K562 (cell line): Measurements from ENCODE around the gene GAPVD1. TPM values are rescaled to one million over a fixed set of nuclear protein-coding genes. Genes with fewer than 3 reads are reported as not detected.

Source experiments
- ATAC-seq: fragments of 200-7000 bp; cut with Tn5 transposase; 3 replicates; pipeline ENCODE4 v1.9.1; 2020; ENCODE audit warnings: moderate library complexity
- BruUV-seq: library from RNA; stranded (reverse); fragments of 400-500 nt; replicated peaks from 2 replicates; lab custom pipeline; 2021; lab: Mats Ljungman, UMichigan
- CTCF ChIA-PET: fragments of 300-600 bp; formaldehyde crosslinking; extraction: SDS; loops from one replicate; lab custom pipeline; 2021; ENCODE audit warnings: low intra/inter-chr PET ratio; lab: Yijun Ruan, JAX
- POLR2A ChIA-PET: fragments of 300-600, 350-650 bp; sonication (Branson Sonifier 250); formaldehyde crosslinking; extraction: SDS; loops from one replicate; lab custom pipeline; 2021; ENCODE audit warnings: antibody characterized with exemption, inconsistent platforms; lab: Yijun Ruan, JAX
- DNase-seq, 4 experiments: peaks; one replicate each; pipeline versions ENCODE4 v3.0.0 to v3.0.0-alpha.2; 2011 to 2018; ENCODE audit warnings: low spot score in 3 of 4, mixed read lengths in 3 of 4; ENCODE audit errors: extremely low read depth in 1 of 4
- FAIRE-seq: peaks from 2 replicates; lab custom pipeline; 2011; peaks lifted over from hg19 to GRCh38; lab: Jason Lieb, UNC
- H2AFZ ChIP-seq: 2 replicates; pipeline ENCODE4 v1.6.0; 2011; ENCODE audit warnings: low read depth, low read length, control low read depth, inconsistent platforms
- H3K27ac ChIP-seq: fragments of 200-600 bp; 3 replicates; pipeline ENCODE4 v1.8.0; 2011; ENCODE audit warnings: low read depth, mild to moderate bottlenecking, control low read depth, inconsistent platforms, low read length, moderate library complexity, mixed read lengths; ENCODE audit errors: extremely low read depth
- H3K27me3 ChIP-seq, 2 experiments: fragments of 300-600 bp in 1 of 2; 2 replicates in 1 of 2; 3 replicates in 1 of 2; pipeline versions ENCODE4 v1.6.0 to v1.8.0; 2011; ENCODE audit warnings: inconsistent platforms in 2 of 2, low read length in 2 of 2, mild to moderate bottlenecking in 1 of 2, mixed read lengths in 1 of 2, moderate library complexity in 1 of 2; ENCODE audit not compliant: control insufficient read depth in 2 of 2, insufficient read depth in 2 of 2
- H3K36me3 ChIP-seq: fragments of 300-600 bp; 3 replicates; pipeline ENCODE4 v1.8.0; 2011; ENCODE audit warnings: mild to moderate bottlenecking, low read length, inconsistent platforms; ENCODE audit not compliant: control insufficient read depth, insufficient read depth
- H3K4me1 ChIP-seq, 2 experiments: fragments of 200-600 bp in 1 of 2; replicated peaks in 1 of 2; 2 replicates in 1 of 2; 3 replicates in 1 of 2; pipeline versions ENCODE4 v1.5.1 to v1.8.0; 2011; ENCODE audit warnings: inconsistent platforms in 2 of 2, low read length in 2 of 2, mild to moderate bottlenecking in 1 of 2, mixed read lengths in 1 of 2, moderate library complexity in 1 of 2; ENCODE audit not compliant: control insufficient read depth in 2 of 2, insufficient read depth in 2 of 2
- H3K4me2 ChIP-seq: 2 replicates; pipeline ENCODE4 v1.6.1; 2011; ENCODE audit warnings: low read length, control low read depth, inconsistent platforms, mixed read lengths; ENCODE audit not compliant: insufficient read depth
- H3K4me3 ChIP-seq: fragments of 200-600 bp; sonication (generic), shearing (Covaris generic); 2 replicates; pipeline ENCODE4 v1.5.1; 2016; ENCODE audit warnings: control low read depth, inconsistent platforms
- H3K79me2 ChIP-seq: fragments of 200-600 bp; 3 replicates; pipeline ENCODE4 v1.8.0; 2011; ENCODE audit warnings: low read length, inconsistent platforms; ENCODE audit not compliant: control insufficient read depth, insufficient read depth
- H3K9ac ChIP-seq, 2 experiments: 2 replicates each; pipeline versions ENCODE4 v1.6.0 to v1.6.1; 2011; ENCODE audit warnings: low read depth in 2 of 2, low read length in 2 of 2, control low read depth in 1 of 2, inconsistent platforms in 1 of 2, mild to moderate bottlenecking in 1 of 2, mixed read lengths in 1 of 2; ENCODE audit not compliant: insufficient read depth in 1 of 2
- H3K9me1 ChIP-seq: one replicate; pipeline ENCODE4 v1.6.0; 2011; ENCODE audit warnings: inconsistent platforms, mild to moderate bottlenecking, low read length, moderate library complexity; ENCODE audit not compliant: control insufficient read depth, insufficient read depth
- H3K9me3 ChIP-seq: replicated peaks from 2 replicates; pipeline ENCODE4 v1.5.1; 2011; ENCODE audit warnings: low read depth, low read length, inconsistent platforms; ENCODE audit not compliant: control insufficient read depth, insufficient read depth
- H4K20me1 ChIP-seq: replicated peaks from 2 replicates; pipeline ENCODE4 v1.6.1; 2011; ENCODE audit warnings: low read length, inconsistent platforms, mixed read lengths; ENCODE audit not compliant: control insufficient read depth, insufficient read depth
- BHLHE40 ChIP-seq: IDR thresholded peaks from 2 replicates; pipeline ENCODE4 v1.6.1; 2011; ENCODE audit warnings: low read length, improper control_type of control experiment
- CBX1 ChIP-seq: sonication (generic); IDR thresholded peaks from 2 replicates; pipeline ENCODE4 v1.6.1; 2016; ENCODE audit warnings: antibody characterized with exemption, low read depth, mild to moderate bottlenecking
- CHCHD3 ChIP-seq: fragments of 250-450 bp; sonication (Bioruptor Pico); IDR thresholded peaks from 2 replicates; pipeline ENCODE4 v2.1.2; 2022; ENCODE audit warnings: mild to moderate bottlenecking
- COPS2 ChIP-seq: fragments of 450-650 bp; conservative IDR thresholded peaks from 2 replicates; pipeline ENCODE4 v1.6.1; 2016; ENCODE audit warnings: mild to moderate bottlenecking, moderate library complexity
- EGR1 ChIP-seq: fragments of 450-650 bp; conservative IDR thresholded peaks from 2 replicates; pipeline ENCODE4 v1.6.1; 2017; ENCODE audit warnings: mild to moderate bottlenecking
- FIP1L1 ChIP-seq: fragments of 200-400 bp; formaldehyde crosslinking; IDR thresholded peaks from 2 replicates; pipeline ENCODE4 v1.6.1; 2018; ENCODE audit warnings: mild to moderate bottlenecking, low read depth, low read length; ENCODE audit not compliant: poor library complexity, severe bottlenecking
- GATAD2B ChIP-seq: fragments of 450-650 bp; IDR thresholded peaks from 2 replicates; pipeline ENCODE4 v1.6.1; 2017; ENCODE audit warnings: mild to moderate bottlenecking, borderline replicate concordance
- GTF2A2 ChIP-seq: IDR thresholded peaks from 2 replicates; pipeline ENCODE4 v1.6.1; 2016; ENCODE audit warnings: mild to moderate bottlenecking, missing genetic modification characterization, missing compliant biosample characterization
- HDAC1 ChIP-seq, 2 experiments: fragments of 450-650 bp; IDR thresholded peaks; 2 replicates each; pipeline ENCODE4 v1.6.1; 2016 to 2017; ENCODE audit warnings: inconsistent platforms in 1 of 2, mild to moderate bottlenecking in 1 of 2, moderate library complexity in 1 of 2
- HEY1 ChIP-seq: fragments of 250-450 bp; sonication (Bioruptor Pico); IDR thresholded peaks from 2 replicates; pipeline ENCODE4 v1.5.0; 2020; ENCODE audit warnings: mild to moderate bottlenecking, moderate library complexity, borderline replicate concordance
- MAFF ChIP-seq: IDR thresholded peaks from 2 replicates; pipeline ENCODE4 v1.6.1; 2012; ENCODE audit warnings: low read length, improper control_type of control experiment
- NEUROD1 ChIP-seq: fragments of 150-350 bp; IDR thresholded peaks from 2 replicates; pipeline ENCODE4 v1.6.1; 2014; ENCODE audit warnings: borderline replicate concordance, low read length, low read depth; ENCODE audit not compliant: partially characterized antibody
- NFXL1 ChIP-seq: fragments of 450-650 bp; formaldehyde crosslinking; IDR thresholded peaks from 2 replicates; pipeline ENCODE4 v1.4.0; 2021; ENCODE audit warnings: mild to moderate bottlenecking
- NR0B1 ChIP-seq: fragments of 450-650 bp; IDR thresholded peaks from one replicate; pipeline ENCODE4 v1.6.1; 2018; ENCODE audit warnings: mild to moderate bottlenecking, moderate library complexity; ENCODE audit not compliant: partially characterized antibody
- NR2C2 ChIP-seq, 2 experiments: fragments of 200-800 bp in 1 of 2; sonication (Bioruptor generic) in 1 of 2; sonication (generic) in 1 of 2; formaldehyde crosslinking in 1 of 2; IDR thresholded peaks; 2 replicates each; pipeline versions ENCODE4 v1.6.1 to v1.8.0; 2016 to 2022; ENCODE audit warnings: mild to moderate bottlenecking in 1 of 2, missing compliant biosample characterization in 1 of 2, missing genetic modification characterization in 1 of 2, missing genetic modification reagents in 1 of 2
- RCOR1 ChIP-seq, 2 experiments: IDR thresholded peaks; 2 replicates each; pipeline ENCODE4 v1.6.1; 2012; ENCODE audit warnings: low read depth in 2 of 2, low read length in 2 of 2, borderline replicate concordance in 1 of 2, improper control_type of control experiment in 1 of 2
- SOX6 ChIP-seq: fragments of 450-650 bp; IDR thresholded peaks from 2 replicates; pipeline ENCODE4 v1.6.1; 2014; ENCODE audit warnings: mild to moderate bottlenecking
- SREBF1 ChIP-seq: fragments of 150-350 bp; IDR thresholded peaks from 2 replicates; pipeline ENCODE4 v1.6.1; 2014; ENCODE audit warnings: antibody characterized with exemption, low read depth, low read length, borderline replicate concordance
- TCF7 ChIP-seq: sonication (generic); IDR thresholded peaks from 2 replicates; pipeline ENCODE4 v1.6.1; 2016; ENCODE audit warnings: antibody characterized with exemption, borderline replicate concordance
- ZFP1 ChIP-seq: fragments of 450-650 bp; formaldehyde crosslinking; IDR thresholded peaks from 2 replicates; pipeline ENCODE4 v1.4.0; 2020; ENCODE audit warnings: mild to moderate bottlenecking, mixed read lengths
- ZFP30 ChIP-seq: fragments of 250-450 bp; sonication (Bioruptor Pico); IDR thresholded peaks from 2 replicates; pipeline ENCODE4 v1.8.0; 2022; ENCODE audit warnings: moderate library complexity, mild to moderate bottlenecking, inconsistent platforms, borderline replicate concordance
- ZNF140 ChIP-seq: fragments of 250-450 bp; sonication (Bioruptor Pico); IDR thresholded peaks from 2 replicates; pipeline ENCODE4 v1.8.0; 2021; ENCODE audit warnings: moderate library complexity, mild to moderate bottlenecking, inconsistent platforms
- ZNF780A ChIP-seq: fragments of 250-450 bp; sonication (Bioruptor Pico); IDR thresholded peaks from 2 replicates; pipeline ENCODE4 v1.5.0; 2021; ENCODE audit warnings: mild to moderate bottlenecking
- WGBS: fragments of 100-300 bp; shearing (Covaris generic); methylation state at CpG from one replicate; pipeline ENCODE4 v1.1.6; 2016; ENCODE audit warnings: low coverage, mixed read lengths; ENCODE audit not compliant: insufficient coverage; ENCODE audit errors: missing lambda C conversion rate; 5-methylcytosine and 5-hydroxymethylcytosine counted together
- in situ Hi-C: fragments of 300-500 bp; cut with MboI; formaldehyde crosslinking; loops from 4 replicates; pipeline ENCODE4 v1.15.0; 2018; ENCODE audit warnings: inconsistent platforms, mixed read lengths
- intact Hi-C: fragments of 100-400 bp; cut with micrococcal nuclease; formaldehyde crosslinking; loops from 2 replicates; pipeline ENCODE4 v1.14.2; 2022
- polyA plus RNA-seq, 8 experiments: library from polyadenylated mRNA; depleted of rRNA in 4 of 8; stranded (reverse) in 5 of 8; unstranded in 3 of 8; fragments of >200 nt; fragmentation: Nextera tagmentation in 2 of 8; fragmentation: Illumina TruSeq in 1 of 8; extraction: Ambion mirVana in 2 of 8; extraction: Trizol in 1 of 8; gene quantifications; 2 replicates each; pipeline versions ENCODE4 v1.2.1 to v1.2.3, GENCODE V29; 2011 to 2014; ENCODE audit warnings: inconsistent platforms in 1 of 8, missing spikeins in 1 of 8
- total RNA-seq, 7 experiments: library from RNA; depleted of rRNA in 6 of 7; stranded (reverse); fragments of >200 nt in 6 of 7; fragmentation: Illumina TruSeq in 2 of 7; extraction: Trizol in 2 of 7; gene quantifications; 2 replicates each; pipeline versions ENCODE4 v1.2.1 to v1.2.3, GENCODE V29; 2011 to 2021; ENCODE audit warnings: low replicate concordance in 1 of 7

The GAPVD1 gene
- total and polyA plus RNA-seq, 9 of the 15 experiments (the other 6 are each of a cell fraction or from before 2014, with no cell fraction given): 9.5 to 66.1 (median 45.5) TPM

- TF ChIP-seq NFXL1 (CRISPR knock-in tag): peak; percentile 55; the same call in 1 of the 2 replicates
- no peak for TF ChIP-seq ZFP1 (CRISPR knock-in tag)
- no peak for TF ChIP-seq TCF7
- TF ChIP-seq BHLHE40: no peak
- peak; percentile 41; the same call in 1 of the 2 replicates for TF ChIP-seq GTF2A2 (tag)
- TF ChIP-seq NR0B1: no peak
- no peak for TF ChIP-seq HDAC1 (IDR thresholded peaks at IDR 0.05)
Measured at GRCh38 chr9:125243792-125244260, 17.8 kb upstream of the GAPVD1 start (continued).

DNA sequence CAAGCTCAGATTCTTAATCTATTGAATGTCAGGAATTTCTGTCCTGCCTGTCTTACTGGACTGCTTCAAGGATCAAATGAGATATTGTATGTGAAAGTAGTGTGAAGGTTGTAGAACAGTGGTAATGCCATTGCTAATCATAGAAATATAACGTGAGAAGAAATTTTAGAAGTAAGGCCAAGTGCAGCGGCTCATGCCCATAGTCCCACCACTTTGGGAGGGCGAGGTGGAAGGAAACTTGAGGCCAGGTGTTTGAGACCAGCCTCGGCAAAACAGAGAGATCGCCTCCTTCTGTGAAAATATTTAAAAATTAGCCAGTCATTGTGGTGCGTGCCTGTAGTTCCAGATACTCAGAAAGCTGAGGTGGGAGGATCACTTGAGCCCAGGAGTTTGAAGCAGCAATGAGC lies 15.4 kb upstream of the GAPVD1 start:
- FAIRE-seq (peak; percentile 77), ATAC-seq (peak; percentile 41), DNase-seq (peak in 1 of 4 experiments; percentile 73)
- Histone ChIP-seq H3K9me3 (no peaks in the 10 kb centered on the region), H3K9me1 (no peaks in the 10 kb centered on the region), H3K9ac (peak overlapping the region; percentile 50 to 53; a peak in 3 of 4 replicates), H3K36me3 (no peaks in the 10 kb centered on the region), H4K20me1 (no peaks in the 10 kb centered on the region), H3K79me2 (peaks cover 11% of the 10 kb centered on the region), H2AFZ (peak overlapping the region; percentile 79), H3K4me3 (no peak overlapping the region), H3K27me3 (no peaks in the 10 kb centered on the region), H3K4me2 (peak overlapping the region; percentile 57), H3K4me1 (peaks cover 18 to 29% of the 10 kb centered on the region in 2 experiments; a peak in 4 of 5 replicates), H3K27ac (peak overlapping the region; percentile 76)
- BruUV-seq: no TSS peak
- ChIA-PET POLR2A (interaction anchor here (0.7 to 1.6 kb wide), 6 partner anchors 8 to 284 kb away, joined by 3 to 7 read pairs (median 4); partner anchors contain the start of gene GAPVD1), CTCF (no interaction called here)
- 9% methylated on average over 6 of the region's 6 CpGs for WGBS
- intact Hi-C loops: no loop called here
- in situ Hi-C loops: no loop called here
- TF ChIP-seq SREBF1 (no peak), RCOR1 (IDR thresholded peaks at IDR 0.05; ENCODE audit: borderline replicate concordance in 1 of 2, low read depth in 2 of 2, low read length in 2 of 2) (peak in 1 of 2 experiments; percentile 32; a peak in 1 of 4 replicates), GATAD2B (no peak), ZNF140 (CRISPR knock-in tag) (no peak), MAFF (peak; percentile 66; the same call in 1 of the 2 replicates), NR2C2 (CRISPR knock-in tag; IDR thresholded peaks at IDR 0.05) (no peak), NR2C2 (tag; IDR thresholded peaks at IDR 0.05) (peak; percentile 52; the same call in 1 of the 2 replicates), CHCHD3 (no peak), CBX1 (no peak), COPS2 (no peak), FIP1L1 (no peak), EGR1 (no peak), ZNF780A (CRISPR knock-in tag) (no peak), SOX6 (peak; percentile 66), NEUROD1 (no peak), HEY1 (no peak), ZFP30 (no peak)
